GM12878 (cell line): Measurements from ENCODE around the gene ANKRD13C. TPM values are rescaled to one million over a fixed set of nuclear protein-coding genes. Genes with fewer than 3 reads are reported as not detected.

Experiments
- ATAC-seq: fragments of 200-7000 bp; cut with Tn5 transposase; 3 replicates; pipeline ENCODE4 v1.9.1; 2020; ENCODE audit warnings: mild to moderate bottlenecking, moderate library complexity
- BruUV-seq: library from RNA; stranded (reverse); fragments of 400-500 nt; replicated peaks from 2 replicates; lab custom pipeline; 2021; lab: Mats Ljungman, UMichigan
- CTCF ChIA-PET: fragments of 300-600 bp; sonication (Branson Sonifier 250); formaldehyde crosslinking; extraction: SDS; loops from one replicate; lab custom pipeline; 2021; ENCODE audit warnings: inconsistent platforms; lab: Yijun Ruan, JAX
- POLR2A ChIA-PET: fragments of 350-600 bp; formaldehyde crosslinking; extraction: SDS; loops from one replicate; lab custom pipeline; 2021; ENCODE audit warnings: inconsistent platforms; lab: Charles Lee
- RAD21 ChIA-PET: fragments of 300-600 bp; sonication (Branson Sonifier 250); formaldehyde crosslinking; loops from one replicate; lab custom pipeline; 2023; ENCODE audit warnings: antibody characterized with exemption; ENCODE audit not compliant: unreplicated experiment; lab: Charles Lee
- SMC1A ChIA-PET: fragments of 300-600 bp; sonication (Branson Sonifier 250); formaldehyde crosslinking; loops from one replicate; lab custom pipeline; 2023; ENCODE audit not compliant: unreplicated experiment, uncharacterized antibody; lab: Charles Lee
- DNase-seq: peaks from one replicate; pipeline ENCODE4 v3.0.0-alpha.2; 2011; ENCODE audit warnings: low read depth, low spot score
- FAIRE-seq: peaks from 3 replicates; lab custom pipeline; 2011; peaks lifted over from hg19 to GRCh38; lab: Jason Lieb, UNC
- H2AFZ ChIP-seq: 2 replicates; pipeline ENCODE4 v1.6.0; 2011; ENCODE audit warnings: low read depth, low read length, control low read depth; ENCODE audit not compliant: control insufficient read depth
- H3K27ac ChIP-seq: 2 replicates; pipeline ENCODE4 v1.5.1; 2011; ENCODE audit warnings: control low read depth; ENCODE audit not compliant: control insufficient read depth, insufficient read depth
- H3K27me3 ChIP-seq, 2 experiments: replicated peaks in 1 of 2; 2 replicates each; pipeline versions ENCODE4 v1.6.0 to v1.6.1; 2011; ENCODE audit warnings: low read length in 1 of 2; ENCODE audit not compliant: control insufficient read depth in 2 of 2, insufficient read depth in 2 of 2
- H3K36me3 ChIP-seq, 2 experiments: 2 replicates each; pipeline ENCODE4 v1.5.1; 2011; ENCODE audit warnings: low read length in 1 of 2; ENCODE audit not compliant: control insufficient read depth in 2 of 2, insufficient read depth in 2 of 2
- H3K4me1 ChIP-seq: 2 replicates; pipeline ENCODE4 v1.6.1; 2011; ENCODE audit warnings: mild to moderate bottlenecking, low read length, moderate library complexity, mixed read lengths; ENCODE audit not compliant: control insufficient read depth, insufficient read depth
- H3K4me2 ChIP-seq: 2 replicates; pipeline ENCODE4 v1.6.0; 2011; ENCODE audit warnings: control low read depth; ENCODE audit not compliant: control insufficient read depth, insufficient read depth
- H3K4me3 ChIP-seq: fragments of 200-600 bp; sonication (generic); 2 replicates; pipeline ENCODE4 v1.5.1; 2016
- H3K79me2 ChIP-seq: 2 replicates; pipeline ENCODE4 v1.6.0; 2011; ENCODE audit warnings: low read length; ENCODE audit not compliant: control insufficient read depth, insufficient read depth
- H3K9ac ChIP-seq: 2 replicates; pipeline ENCODE4 v1.8.0; 2011; ENCODE audit warnings: low read length, control low read depth, mixed read lengths; ENCODE audit not compliant: control insufficient read depth, insufficient read depth
- H3K9me3 ChIP-seq: replicated peaks from 3 replicates; pipeline ENCODE4 v1.5.1; 2011; ENCODE audit warnings: mild to moderate bottlenecking, low read length; ENCODE audit not compliant: control insufficient read depth, insufficient read depth
- H4K20me1 ChIP-seq: 2 replicates; pipeline ENCODE4 v1.6.0; 2011; ENCODE audit not compliant: control insufficient read depth, insufficient read depth
- ATF7 ChIP-seq: fragments of 450-650 bp; IDR thresholded peaks from 2 replicates; pipeline ENCODE4 v1.6.1; 2016; ENCODE audit warnings: low read depth, mild to moderate bottlenecking
- BCL11A ChIP-seq: IDR thresholded peaks from 2 replicates; pipeline ENCODE4 v1.6.1; 2011; ENCODE audit warnings: low read depth, low read length
- EGR1 ChIP-seq, 2 experiments: IDR thresholded peaks; 1 replicate in 1 of 2; 2 replicates in 1 of 2; pipeline ENCODE4 v1.6.1; 2011 to 2012; ENCODE audit warnings: low read depth in 2 of 2, low read length in 2 of 2, borderline replicate concordance in 1 of 2, mild to moderate bottlenecking in 1 of 2, moderate library complexity in 1 of 2
- FOXM1 ChIP-seq: IDR thresholded peaks from 2 replicates; pipeline ENCODE4 v1.6.1; 2012; ENCODE audit warnings: low read depth, mild to moderate bottlenecking, inconsistent platforms, low read length, moderate library complexity
- HDGF ChIP-seq: fragments of 450-650 bp; IDR thresholded peaks from 2 replicates; pipeline ENCODE4 v1.6.1; 2016; ENCODE audit warnings: antibody characterized with exemption
- IKZF1 ChIP-seq: fragments of 450-650 bp; conservative IDR thresholded peaks from 2 replicates; pipeline ENCODE4 v1.6.1; 2017; ENCODE audit warnings: antibody characterized with exemption, mild to moderate bottlenecking
- IKZF2 ChIP-seq, 2 experiments: fragments of 450-650 bp; IDR thresholded peaks; 2 replicates each; pipeline ENCODE4 v1.6.1; 2017; ENCODE audit warnings: mild to moderate bottlenecking in 2 of 2, moderate library complexity in 2 of 2
- KDM1A ChIP-seq: fragments of 200-600 bp; sonication (generic); IDR thresholded peaks from 2 replicates; pipeline ENCODE4 v1.6.1; 2016; ENCODE audit warnings: borderline replicate concordance
- MEF2B ChIP-seq: fragments of 450-650 bp; IDR thresholded peaks from 2 replicates; pipeline ENCODE4 v1.6.1; 2018; ENCODE audit warnings: mild to moderate bottlenecking, moderate library complexity; ENCODE audit not compliant: partially characterized antibody, poor library complexity, severe bottlenecking
- RELA ChIP-seq: fragments of 450-650 bp; IDR thresholded peaks from 2 replicates; pipeline ENCODE4 v1.8.0; 2014; ENCODE audit warnings: borderline replicate concordance; ENCODE audit not compliant: partially characterized antibody
- SMC3 ChIP-seq: IDR thresholded peaks from 2 replicates; pipeline ENCODE4 v1.6.1; 2011; ENCODE audit warnings: low read length, improper control_type of control experiment, borderline replicate concordance
- SREBF1 ChIP-seq: IDR thresholded peaks from 2 replicates; pipeline ENCODE4 v1.6.1; 2012; ENCODE audit warnings: mild to moderate bottlenecking, low read length
- USF1 ChIP-seq: IDR thresholded peaks from 2 replicates; pipeline ENCODE4 v1.6.1; 2011; ENCODE audit warnings: borderline replicate concordance, low read depth, mild to moderate bottlenecking, moderate library complexity, mixed read lengths, low read length; ENCODE audit not compliant: insufficient read depth; ENCODE audit errors: extremely low read length
- WRNIP1 ChIP-seq: IDR thresholded peaks from 2 replicates; pipeline ENCODE4 v1.6.1; 2011; ENCODE audit warnings: low read depth, low read length, improper control_type of control experiment, borderline replicate concordance
- ZNF274 ChIP-seq: IDR thresholded peaks from one replicate; pipeline ENCODE4 v1.8.0; 2011; ENCODE audit not compliant: insufficient read length, insufficient read depth
- ZNF384 ChIP-seq: IDR thresholded peaks from 2 replicates; pipeline ENCODE4 v1.6.1; 2012; ENCODE audit warnings: low read depth, mild to moderate bottlenecking, low read length, improper control_type of control experiment, borderline replicate concordance
- in situ Hi-C: fragments of 300-500 bp; cut with MboI; formaldehyde crosslinking; loops from 9 replicates; pipeline ENCODE4 v1.14.3; 2018; ENCODE audit warnings: mixed read lengths
- intact Hi-C: fragments of 100-400 bp; cut with micrococcal nuclease; formaldehyde crosslinking; loops from one replicate; pipeline ENCODE4 v1.14.2; 2022; ENCODE audit not compliant: unreplicated experiment
- polyA plus RNA-seq, 11 experiments: library from polyadenylated mRNA; depleted of rRNA in 4 of 11; unstranded in 6 of 11; stranded (reverse) in 5 of 11; fragments of >200 nt; fragmentation: Nextera tagmentation in 4 of 11; fragmentation: Illumina TruSeq in 1 of 11; extraction: Ambion mirVana in 4 of 11; extraction: Trizol in 1 of 11; gene quantifications; 1 replicate in 1 of 11; 2 replicates in 10 of 11; pipeline versions ENCODE4 v1.2.1 to v1.2.3, GENCODE V29; 2011 to 2016; ENCODE audit warnings: inconsistent platforms in 2 of 11, missing spikeins in 2 of 11, low read depth in 1 of 11
- total RNA-seq, 4 experiments: library from RNA; depleted of rRNA in 3 of 4; stranded (reverse); fragments of >200 nt in 3 of 4; fragmentation: Illumina TruSeq in 1 of 4; extraction: Trizol in 1 of 4; gene quantifications; 2 replicates each; pipeline versions ENCODE4 v1.2.1 to v1.2.3, GENCODE V29; 2013 to 2021
- TF ChIP-seq, protein P1 (sequence below): fragments of 450-650 bp; formaldehyde crosslinking; IDR thresholded peaks from 2 replicates; pipeline ENCODE4 v1.4.0; 2022; ENCODE audit warnings: mild to moderate bottlenecking, moderate library complexity
- TF ChIP-seq, protein P2 (sequence below): IDR thresholded peaks from 2 replicates; pipeline ENCODE4 v1.6.1; 2011; ENCODE audit warnings: low read depth, mild to moderate bottlenecking, low read length, moderate library complexity, borderline replicate concordance; ENCODE audit errors: extremely low read depth
- TF ChIP-seq, protein P3 (sequence below): fragments of 450-650 bp; IDR thresholded peaks from 2 replicates; pipeline ENCODE4 v1.6.1; 2017; ENCODE audit warnings: borderline replicate concordance

ANKRD13C gene
- total and polyA plus RNA-seq, 10 of the 15 experiments (the other 5 are each of a cell fraction or from before 2014, with no cell fraction given) = 3.7 to 24.4 (median 14.1) TPM

GRCh38 chr1:70319750-70320149 lies 34.8 kb downstream of the ANKRD13C start:
- intact Hi-C loops = no loop called here
- no peak overlapping the region for H3K4me2 ChIP-seq
- CTCF ChIA-PET = interaction anchor here (2.6 kb wide), 1 partner anchor 10 kb away, joined by 8 read pairs; no protein-coding TSS in a partner anchor
- TF ChIP-seq ZNF274 (no peak), ATF7 (no peak), FOXM1 (no peak), ZNF384 (no peak), IKZF1 (no peak), BCL11A (no peak), SMC3 (no peak), SREBF1 (no peak), HDGF (no peak), USF1 (no peak), EGR1 (IDR thresholded peaks at IDR 0.05; ENCODE audit: borderline replicate concordance in 1 of 2, low read depth in 2 of 2, low read length in 2 of 2) (no peak), IKZF2 (IDR thresholded peaks at IDR 0.05) (no peak), WRNIP1 (no peak), RELA (no peak), KDM1A (no peak), MEF2B (no peak)
- TF ChIP-seq, protein P1, sequence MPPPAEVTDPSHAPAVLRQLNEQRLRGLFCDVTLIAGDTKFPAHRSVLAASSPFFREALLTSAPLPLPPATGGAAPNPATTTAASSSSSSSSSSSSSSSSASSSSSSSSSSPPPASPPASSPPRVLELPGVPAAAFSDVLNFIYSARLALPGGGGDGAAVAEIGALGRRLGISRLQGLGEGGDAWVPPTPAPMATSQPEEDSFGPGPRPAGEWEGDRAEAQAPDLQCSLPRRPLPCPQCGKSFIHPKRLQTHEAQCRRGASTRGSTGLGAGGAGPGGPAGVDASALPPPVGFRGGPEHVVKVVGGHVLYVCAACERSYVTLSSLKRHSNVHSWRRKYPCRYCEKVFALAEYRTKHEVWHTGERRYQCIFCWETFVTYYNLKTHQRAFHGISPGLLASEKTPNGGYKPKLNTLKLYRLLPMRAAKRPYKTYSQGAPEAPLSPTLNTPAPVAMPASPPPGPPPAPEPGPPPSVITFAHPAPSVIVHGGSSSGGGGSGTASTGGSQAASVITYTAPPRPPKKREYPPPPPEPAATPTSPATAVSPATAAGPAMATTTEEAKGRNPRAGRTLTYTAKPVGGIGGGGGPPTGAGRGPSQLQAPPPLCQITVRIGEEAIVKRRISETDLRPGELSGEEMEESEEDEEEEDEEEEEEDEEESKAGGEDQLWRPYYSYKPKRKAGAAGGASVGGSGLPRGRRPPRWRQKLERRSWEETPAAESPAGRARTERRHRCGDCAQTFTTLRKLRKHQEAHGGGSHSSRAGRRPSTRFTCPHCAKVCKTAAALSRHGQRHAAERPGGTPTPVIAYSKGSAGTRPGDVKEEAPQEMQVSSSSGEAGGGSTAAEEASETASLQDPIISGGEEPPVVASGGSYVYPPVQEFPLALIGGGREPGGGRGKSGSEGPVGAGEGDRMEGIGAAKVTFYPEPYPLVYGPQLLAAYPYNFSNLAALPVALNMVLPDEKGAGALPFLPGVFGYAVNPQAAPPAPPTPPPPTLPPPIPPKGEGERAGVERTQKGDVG = no peak
- TF ChIP-seq, protein P2, sequence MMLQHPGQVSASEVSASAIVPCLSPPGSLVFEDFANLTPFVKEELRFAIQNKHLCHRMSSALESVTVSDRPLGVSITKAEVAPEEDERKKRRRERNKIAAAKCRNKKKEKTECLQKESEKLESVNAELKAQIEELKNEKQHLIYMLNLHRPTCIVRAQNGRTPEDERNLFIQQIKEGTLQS = no peak
- TF ChIP-seq, protein P3, sequence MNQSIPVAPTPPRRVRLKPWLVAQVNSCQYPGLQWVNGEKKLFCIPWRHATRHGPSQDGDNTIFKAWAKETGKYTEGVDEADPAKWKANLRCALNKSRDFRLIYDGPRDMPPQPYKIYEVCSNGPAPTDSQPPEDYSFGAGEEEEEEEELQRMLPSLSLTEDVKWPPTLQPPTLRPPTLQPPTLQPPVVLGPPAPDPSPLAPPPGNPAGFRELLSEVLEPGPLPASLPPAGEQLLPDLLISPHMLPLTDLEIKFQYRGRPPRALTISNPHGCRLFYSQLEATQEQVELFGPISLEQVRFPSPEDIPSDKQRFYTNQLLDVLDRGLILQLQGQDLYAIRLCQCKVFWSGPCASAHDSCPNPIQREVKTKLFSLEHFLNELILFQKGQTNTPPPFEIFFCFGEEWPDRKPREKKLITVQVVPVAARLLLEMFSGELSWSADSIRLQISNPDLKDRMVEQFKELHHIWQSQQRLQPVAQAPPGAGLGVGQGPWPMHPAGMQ = no peak

More at GRCh38 chr1:70319750-70320149, 34.8 kb downstream of the ANKRD13C start:
- ChIA-PET SMC1A (interaction anchor here (1.6 kb wide), 1 partner anchor 10 kb away, joined by 4 read pairs; no protein-coding TSS in a partner anchor), POLR2A (no interaction called here), RAD21 (no interaction called here)
- Histone ChIP-seq H3K4me3 (no peak overlapping the region), H3K9me3 (no peaks in the 10 kb centered on the region), H3K79me2 (no peaks in the 10 kb centered on the region), H3K27me3 (no peaks in the 10 kb centered on the region), H3K36me3 (peaks cover 0 to 8% of the 10 kb centered on the region in 2 experiments; a peak in 1 of 4 replicates), H3K27ac (no peak overlapping the region), H3K9ac (no peak overlapping the region), H2AFZ (no peak overlapping the region), H3K4me1 (no peaks in the 10 kb centered on the region), H4K20me1 (no peaks in the 10 kb centered on the region)
- DNase-seq (no peak), ATAC-seq (no peak), FAIRE-seq (no peak)
- in situ Hi-C loops = no loop called here
- no TSS peak for BruUV-seq
